Measurements from ENCODE around the gene DNAJB1. TPM values are rescaled to one million over a fixed set of nuclear protein-coding genes. Genes with fewer than 3 reads are reported as not detected.
"Not testable (repeated sequence)": the region's sequence is repeated elsewhere in the genome, so short reads cannot be mapped to it uniquely, and the experiment has no call there.

The DNAJB1 gene
- total and polyA plus RNA-seq, 7 donors: 44.6 to 118 (median 69.3) TPM

DNA sequence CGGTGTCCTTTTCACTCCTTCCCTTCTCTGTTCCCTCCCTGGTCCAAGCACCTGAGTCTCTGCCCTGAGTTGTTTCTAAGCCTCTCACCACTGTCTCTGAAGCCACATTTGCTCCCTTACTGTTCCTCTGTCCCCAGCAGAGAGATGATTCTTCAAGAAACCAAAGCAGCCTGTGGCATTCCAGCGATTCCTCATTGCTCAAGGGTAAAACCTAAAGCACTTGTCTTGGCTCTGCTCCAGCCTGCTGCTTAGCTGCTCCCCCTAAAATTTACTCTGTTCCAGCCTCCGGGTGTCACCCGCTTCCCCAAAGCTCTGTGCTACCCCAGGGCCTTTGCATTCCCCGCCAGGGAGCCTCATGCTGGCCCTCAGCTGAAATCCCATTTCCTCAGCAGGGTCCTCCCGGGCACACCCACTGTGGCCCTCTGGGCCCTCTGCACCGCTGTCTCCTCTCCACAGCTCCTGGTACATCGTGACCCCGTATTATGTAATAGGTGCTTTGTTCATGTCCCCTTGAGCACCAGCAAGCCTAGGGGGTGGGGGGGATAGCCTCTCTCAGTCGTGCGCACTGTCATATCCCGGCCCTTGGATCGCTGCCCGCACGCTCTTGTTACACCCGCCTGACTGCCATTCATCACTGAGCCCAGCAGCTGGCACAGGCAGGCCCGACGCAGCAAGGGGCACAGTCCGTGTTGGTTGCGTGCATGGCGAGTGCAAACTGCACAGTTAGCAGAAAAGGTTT is 26.9 kb upstream of the DNAJB1 start:
- TF ChIP-seq POLR2AphosphoS5 (IDR thresholded peaks at IDR 0.05) (no peak), POLR2A (IDR thresholded peaks at IDR 0.05) (no peak), EP300 (IDR thresholded peaks at IDR 0.05) (no peak)
- TF ChIP-seq, protein P1, sequence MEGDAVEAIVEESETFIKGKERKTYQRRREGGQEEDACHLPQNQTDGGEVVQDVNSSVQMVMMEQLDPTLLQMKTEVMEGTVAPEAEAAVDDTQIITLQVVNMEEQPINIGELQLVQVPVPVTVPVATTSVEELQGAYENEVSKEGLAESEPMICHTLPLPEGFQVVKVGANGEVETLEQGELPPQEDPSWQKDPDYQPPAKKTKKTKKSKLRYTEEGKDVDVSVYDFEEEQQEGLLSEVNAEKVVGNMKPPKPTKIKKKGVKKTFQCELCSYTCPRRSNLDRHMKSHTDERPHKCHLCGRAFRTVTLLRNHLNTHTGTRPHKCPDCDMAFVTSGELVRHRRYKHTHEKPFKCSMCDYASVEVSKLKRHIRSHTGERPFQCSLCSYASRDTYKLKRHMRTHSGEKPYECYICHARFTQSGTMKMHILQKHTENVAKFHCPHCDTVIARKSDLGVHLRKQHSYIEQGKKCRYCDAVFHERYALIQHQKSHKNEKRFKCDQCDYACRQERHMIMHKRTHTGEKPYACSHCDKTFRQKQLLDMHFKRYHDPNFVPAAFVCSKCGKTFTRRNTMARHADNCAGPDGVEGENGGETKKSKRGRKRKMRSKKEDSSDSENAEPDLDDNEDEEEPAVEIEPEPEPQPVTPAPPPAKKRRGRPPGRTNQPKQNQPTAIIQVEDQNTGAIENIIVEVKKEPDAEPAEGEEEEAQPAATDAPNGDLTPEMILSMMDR (IDR thresholded peaks at IDR 0.05): no peak
- no peaks in the 10 kb centered on the region for H3K27me3 ChIP-seq
- DNase-seq: peak; percentile 77
- WGBS, 2 donors: 72 to 85% methylated on average over 21 of the region's 21 CpGs
- intact Hi-C loops (cut with DNase I): no loop called here
- no peak overlapping the region for H3K27ac ChIP-seq
- peaks cover 0 to 16% (median 8%) of the 10 kb centered on the region in 4 donors for H3K4me1 ChIP-seq
- no peak overlapping the region for H3K4me3 ChIP-seq
- H3K9me3 ChIP-seq: no peaks in the 10 kb centered on the region
- peaks cover 0 to 18% (median 4%) of the 10 kb centered on the region in 4 donors for H3K36me3 ChIP-seq

DNA sequence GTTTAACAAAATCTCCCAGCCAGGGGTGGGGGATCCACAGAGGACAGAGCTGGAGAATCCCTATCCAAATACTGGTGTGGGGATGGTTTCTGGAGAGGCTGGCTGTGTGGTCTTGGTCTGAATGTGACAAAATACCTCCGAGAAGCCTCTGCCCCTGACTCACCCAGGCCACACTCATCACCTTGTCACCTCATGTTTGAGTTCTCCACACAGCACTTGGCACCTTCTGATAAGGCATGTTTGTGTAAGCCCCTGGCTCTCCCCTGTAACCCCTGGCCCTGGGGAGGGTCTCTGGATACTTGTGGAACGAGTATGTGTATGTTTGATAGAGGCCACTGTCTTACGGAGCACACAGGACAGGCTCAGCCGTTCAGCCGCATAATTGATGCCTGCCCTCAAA is 25.9 kb upstream of the DNAJB1 start:
- no peak for DNase-seq
- H3K27me3 ChIP-seq: no peaks in the 10 kb centered on the region
- H3K4me1 ChIP-seq: peaks cover 0 to 16% (median 8%) of the 10 kb centered on the region in 4 donors
- H3K27ac ChIP-seq: no peak overlapping the region
- peaks cover 0 to 7% (median 4%) of the 10 kb centered on the region in 4 donors for H3K36me3 ChIP-seq
- 91 to 93% methylated on average over 5 of the region's 5 CpGs for WGBS, 2 donors
- TF ChIP-seq POLR2A (IDR thresholded peaks at IDR 0.05) (no peak), POLR2AphosphoS5 (IDR thresholded peaks at IDR 0.05) (no peak), EP300 (IDR thresholded peaks at IDR 0.05) (no peak)
- TF ChIP-seq, protein P1 (IDR thresholded peaks at IDR 0.05): no peak
- no peak overlapping the region for H3K4me3 ChIP-seq
- intact Hi-C loops (cut with DNase I): no loop called here
- H3K9me3 ChIP-seq: no peaks in the 10 kb centered on the region

DNA sequence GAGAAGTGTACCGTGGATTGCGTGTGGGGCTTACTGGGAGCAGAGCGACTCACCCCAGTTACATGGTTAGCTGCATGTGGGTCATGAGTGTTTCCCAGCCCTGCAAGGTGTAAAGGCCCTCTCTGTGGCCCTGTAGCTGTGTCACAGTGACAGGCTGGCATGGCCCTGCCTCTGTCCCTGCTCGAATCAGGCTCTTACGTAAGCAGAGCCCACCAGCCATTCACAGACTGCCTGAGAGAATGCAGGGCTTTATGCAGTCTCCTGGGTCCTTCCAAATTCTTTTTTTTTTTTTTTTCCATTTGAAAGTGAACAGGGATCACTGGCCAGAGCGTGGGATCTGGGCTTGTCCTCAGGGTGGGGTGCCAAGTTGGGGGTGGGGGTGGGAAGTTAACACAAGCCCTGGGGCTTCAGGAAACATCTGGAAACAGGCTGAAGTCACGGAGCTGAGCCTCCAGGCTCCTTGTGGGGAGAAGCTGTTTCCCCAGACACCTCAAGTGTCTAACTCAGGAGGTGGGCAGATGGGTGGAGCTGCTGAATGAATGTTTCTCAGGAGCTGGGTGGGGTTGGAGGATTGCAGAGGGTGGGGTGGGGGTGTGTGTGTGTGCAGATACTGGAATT is 24.6 kb upstream of the DNAJB1 start:
- Histone ChIP-seq H3K4me1 (peaks cover 0 to 16% (median 8%) of the 10 kb centered on the region in 4 donors), H3K4me3 (no peak overlapping the region), H3K27ac (peak overlapping the region in 1 of 4 donors; percentile 25), H3K27me3 (no peaks in the 10 kb centered on the region), H3K9me3 (no peaks in the 10 kb centered on the region), H3K36me3 (no peaks in the 10 kb centered on the region)
- WGBS, 2 donors: 57 to 59% methylated on average over 7 of the region's 7 CpGs
- no peak for DNase-seq
- intact Hi-C loops (cut with DNase I): no loop called here
- TF ChIP-seq, protein P1 (IDR thresholded peaks at IDR 0.05): no peak
- no peak for TF ChIP-seq POLR2A (IDR thresholded peaks at IDR 0.05)
- TF ChIP-seq POLR2AphosphoS5 (IDR thresholded peaks at IDR 0.05): peak in 1 of 4 donors; percentile 12
- no peak for TF ChIP-seq EP300 (IDR thresholded peaks at IDR 0.05)

DNA sequence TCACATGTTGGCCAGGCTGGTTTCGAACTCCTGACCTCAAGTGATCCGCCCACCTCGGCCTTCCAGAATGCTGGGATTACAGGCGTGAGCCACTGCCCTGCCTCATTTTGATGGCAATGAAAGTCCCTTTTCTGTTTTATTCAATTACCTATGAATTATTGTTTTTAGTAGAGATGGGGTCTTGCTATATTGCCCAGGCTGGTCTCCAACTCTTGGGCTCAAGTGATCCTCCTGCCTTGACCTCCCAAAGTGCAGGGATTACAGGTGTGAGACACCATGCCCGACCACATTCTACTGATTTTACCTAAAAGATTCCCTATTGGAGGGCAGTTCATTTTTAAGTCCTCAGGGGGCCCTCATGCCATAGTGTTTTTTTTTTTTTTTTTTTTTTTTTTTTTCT is 23.8 kb upstream of the DNAJB1 start:
- not testable (repeated sequence) for H3K4me3 ChIP-seq, H3K36me3 ChIP-seq
- 76 to 88% methylated on average over 5 of the region's 5 CpGs for WGBS, 2 donors

DNA sequence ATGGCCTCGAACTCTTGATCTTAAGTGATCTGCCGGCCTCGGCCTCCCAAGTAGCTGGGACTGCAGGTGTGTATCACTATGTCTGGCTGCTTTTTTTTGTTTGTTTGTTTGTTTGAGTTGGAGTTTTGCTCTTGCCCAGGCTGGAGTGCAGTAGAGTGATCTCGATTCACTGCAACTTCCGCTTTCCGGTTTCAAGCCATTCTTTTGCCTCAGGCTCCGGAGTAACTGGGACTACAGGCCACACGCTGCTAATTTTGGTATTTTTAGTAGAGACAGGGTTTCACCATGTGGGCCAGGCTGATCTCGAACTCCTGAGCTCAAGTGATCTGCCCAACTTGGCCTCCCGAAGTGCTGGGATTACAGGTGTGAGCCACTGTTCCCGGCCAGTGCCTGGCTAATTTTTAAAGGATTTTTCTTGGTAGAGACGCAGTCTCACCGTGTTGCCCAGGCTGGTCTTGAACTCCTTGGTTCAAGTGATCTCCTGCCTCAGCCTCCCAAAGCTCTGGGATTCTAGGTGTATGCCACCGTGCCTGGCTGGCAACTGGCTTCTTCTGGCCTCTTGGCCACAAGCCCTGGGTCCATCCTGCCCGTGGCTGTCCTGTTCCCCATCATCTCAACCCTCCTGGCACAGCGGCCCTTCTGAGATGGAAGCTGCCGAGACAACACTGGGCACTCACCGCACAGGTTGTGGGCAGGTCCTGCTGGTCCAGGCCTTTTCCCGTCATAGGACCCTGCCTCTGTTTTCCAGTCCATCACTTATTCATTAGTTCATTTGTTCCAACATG is 22.7 kb upstream of the DNAJB1 start:
- no peak overlapping the region for H3K27ac ChIP-seq

More for the DNA sequence above, 23.8 kb upstream of the DNAJB1 start:
- peaks cover 0 to 16% (median 10%) of the 10 kb centered on the region in 4 donors for H3K4me1 ChIP-seq
- intact Hi-C loops (cut with DNase I); H3K27ac ChIP-seq; H3K9me3 ChIP-seq; H3K27me3 ChIP-seq; DNase-seq: not testable (repeated sequence)

More for the DNA sequence above, 22.7 kb upstream of the DNAJB1 start:
- WGBS, 2 donors: 93% methylated on average over 19 of the region's 19 CpGs
- H3K27me3 ChIP-seq: no peaks in the 10 kb centered on the region
- no peak overlapping the region for H3K4me3 ChIP-seq
- no peaks in the 10 kb centered on the region for H3K36me3 ChIP-seq
- H3K4me1 ChIP-seq: peaks cover 0 to 18% (median 11%) of the 10 kb centered on the region in 4 donors
- intact Hi-C loops (cut with DNase I): no loop called here
- TF ChIP-seq POLR2A (IDR thresholded peaks at IDR 0.05): no peak
- TF ChIP-seq, protein P1 (IDR thresholded peaks at IDR 0.05): no peak
- TF ChIP-seq POLR2AphosphoS5 (IDR thresholded peaks at IDR 0.05): no peak
- TF ChIP-seq EP300 (IDR thresholded peaks at IDR 0.05): no peak
- DNase-seq: no peak
- H3K9me3 ChIP-seq: no peaks in the 10 kb centered on the region
